ENCODE measurements around the gene STK11. TPM values are rescaled to one million over a fixed set of nuclear protein-coding genes. Genes with fewer than 3 reads are reported as not detected.
"Not testable (repeated sequence)": the region's sequence is repeated elsewhere in the genome, so short reads cannot be mapped to it uniquely, and the experiment has no call there.

Gene STK11
- total RNA-seq, 2 experiments from 2014 or later, result 76.5 to 78.4 TPM

- Histone ChIP-seq H3K79me2 (ENCODE audit: insufficient read depth, low read depth, low read length) (no peaks in the 10 kb centered on the region), H3K9me3 (ENCODE audit: low read length) (no peaks in the 10 kb centered on the region), H3K4me2 (ENCODE audit: low read length) (no peak overlapping the region), H4K20me1 (ENCODE audit: insufficient read depth, low read length) (no peaks in the 10 kb centered on the region), H3K4me3 (ENCODE audit: low read depth, low read length, poor library complexity, severe bottlenecking) (no peak overlapping the region), H3K36me3 (ENCODE audit: insufficient read depth, low read length) (no peaks in the 10 kb centered on the region), H3K4me1 (ENCODE audit: insufficient read depth, low read length, poor library complexity, severe bottlenecking) (peaks cover 5% of the 10 kb centered on the region), H3K9me2 (ENCODE audit: insufficient read depth, low read length) (no peaks in the 10 kb centered on the region), H3K27ac (ENCODE audit: low read depth, low read length, poor library complexity, severe bottlenecking) (no peak overlapping the region), H2AFZ (ENCODE audit: low read length) (no peak overlapping the region)
- intact Hi-C loops (cut with micrococcal nuclease; ENCODE audit: unreplicated experiment), result no loop called here
- no peak for DNase-seq (ENCODE audit: low spot score)
- ChIA-PET CTCF (ENCODE audit: unreplicated experiment) (no interaction called here), POLR2A (interaction anchor here (0.7 kb wide), 1 partner anchor 66 kb away, joined by 3 read pairs; no protein-coding TSS in a partner anchor)
- no TSS peak for BruUV-seq (replicated peaks)
- TF ChIP-seq, protein P1, sequence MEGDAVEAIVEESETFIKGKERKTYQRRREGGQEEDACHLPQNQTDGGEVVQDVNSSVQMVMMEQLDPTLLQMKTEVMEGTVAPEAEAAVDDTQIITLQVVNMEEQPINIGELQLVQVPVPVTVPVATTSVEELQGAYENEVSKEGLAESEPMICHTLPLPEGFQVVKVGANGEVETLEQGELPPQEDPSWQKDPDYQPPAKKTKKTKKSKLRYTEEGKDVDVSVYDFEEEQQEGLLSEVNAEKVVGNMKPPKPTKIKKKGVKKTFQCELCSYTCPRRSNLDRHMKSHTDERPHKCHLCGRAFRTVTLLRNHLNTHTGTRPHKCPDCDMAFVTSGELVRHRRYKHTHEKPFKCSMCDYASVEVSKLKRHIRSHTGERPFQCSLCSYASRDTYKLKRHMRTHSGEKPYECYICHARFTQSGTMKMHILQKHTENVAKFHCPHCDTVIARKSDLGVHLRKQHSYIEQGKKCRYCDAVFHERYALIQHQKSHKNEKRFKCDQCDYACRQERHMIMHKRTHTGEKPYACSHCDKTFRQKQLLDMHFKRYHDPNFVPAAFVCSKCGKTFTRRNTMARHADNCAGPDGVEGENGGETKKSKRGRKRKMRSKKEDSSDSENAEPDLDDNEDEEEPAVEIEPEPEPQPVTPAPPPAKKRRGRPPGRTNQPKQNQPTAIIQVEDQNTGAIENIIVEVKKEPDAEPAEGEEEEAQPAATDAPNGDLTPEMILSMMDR (conservative IDR thresholded peaks at IDR 0.05; ENCODE audit: low read length), result no peak
- TF ChIP-seq EZH2phosphoT487 (IDR thresholded peaks at IDR 0.05; ENCODE audit: borderline replicate concordance, low read depth, low read length), result no peak
Measured at GRCh38 chr19:1199531-1199930, 6.0 kb upstream of the STK11 start.

GRCh38 chr19:1200614-1201013 lies 5.0 kb upstream of the STK11 start:
- H2AFZ ChIP-seq (ENCODE audit: low read length); POLR2A ChIA-PET; H3K36me3 ChIP-seq (ENCODE audit: insufficient read depth, low read length); DNase-seq (ENCODE audit: low spot score); H3K4me1 ChIP-seq (ENCODE audit: insufficient read depth, low read length, poor library complexity, severe bottlenecking); H3K4me3 ChIP-seq (ENCODE audit: low read depth, low read length, poor library complexity, severe bottlenecking); H3K4me2 ChIP-seq (ENCODE audit: low read length); H3K27ac ChIP-seq (ENCODE audit: low read depth, low read length, poor library complexity, severe bottlenecking); BruUV-seq (replicated peaks); H3K9me3 ChIP-seq (ENCODE audit: low read length); H4K20me1 ChIP-seq (ENCODE audit: insufficient read depth, low read length); intact Hi-C loops (cut with micrococcal nuclease; ENCODE audit: unreplicated experiment); H3K79me2 ChIP-seq (ENCODE audit: insufficient read depth, low read depth, low read length); CTCF ChIA-PET (ENCODE audit: unreplicated experiment); H3K9me2 ChIP-seq (ENCODE audit: insufficient read depth, low read length): not testable (repeated sequence)

GRCh38 chr19:1206150-1206863 lies 729 bp downstream of the STK11 start:
- no peak for TF ChIP-seq EZH2phosphoT487 (IDR thresholded peaks at IDR 0.05; ENCODE audit: borderline replicate concordance, low read depth, low read length)
- no TSS peak for BruUV-seq (replicated peaks)
- no peak for DNase-seq (ENCODE audit: low spot score)
- H3K79me2 ChIP-seq (ENCODE audit: insufficient read depth, low read depth, low read length), result peaks cover 50% of the 10 kb centered on the region
- no peak overlapping the region for H2AFZ ChIP-seq (ENCODE audit: low read length)
- H3K9me3 ChIP-seq (ENCODE audit: low read length), result no peaks in the 10 kb centered on the region
- peaks cover 40% of the 10 kb centered on the region for H3K36me3 ChIP-seq (ENCODE audit: insufficient read depth, low read length)
- H4K20me1 ChIP-seq (ENCODE audit: insufficient read depth, low read length), result peaks cover 12% of the 10 kb centered on the region; the same call in 1 of the 2 replicates
- peaks cover 19% of the 10 kb centered on the region for H3K4me1 ChIP-seq (ENCODE audit: insufficient read depth, low read length, poor library complexity, severe bottlenecking)
- H3K4me3 ChIP-seq (ENCODE audit: low read depth, low read length, poor library complexity, severe bottlenecking), result peak overlapping the region; percentile 88
- ChIA-PET POLR2A (no interaction called here), CTCF (ENCODE audit: unreplicated experiment) (no interaction called here)
- peak overlapping the region; percentile 97 for H3K4me2 ChIP-seq (ENCODE audit: low read length)
- no peaks in the 10 kb centered on the region for H3K9me2 ChIP-seq (ENCODE audit: insufficient read depth, low read length)
- peak overlapping the region; percentile 24 for H3K27ac ChIP-seq (ENCODE audit: low read depth, low read length, poor library complexity, severe bottlenecking)
- intact Hi-C loops (cut with micrococcal nuclease; ENCODE audit: unreplicated experiment), result no loop called here
